Measurements from ENCODE around the gene CASTOR1. TPM values are rescaled to one million over a fixed set of nuclear protein-coding genes. Genes with fewer than 3 reads are reported as not detected.

CASTOR1 gene
- total RNA-seq, 1 donor from 2014 or later: 2.4 TPM

- DNase-seq (ENCODE audit: low read depth) (peak; percentile 56), FAIRE-seq (no peak)
- peak; percentile 49 for TF ChIP-seq CTCF (IDR thresholded peaks at IDR 0.05; ENCODE audit: insufficient read depth, low read length, severe bottlenecking)
- H3K36me3 ChIP-seq (ENCODE audit: control insufficient read depth, insufficient read depth, low read length): peaks cover 2% of the 10 kb centered on the region
- H3K27me3 ChIP-seq (ENCODE audit: control insufficient read depth, insufficient read depth, low read length): no peaks in the 10 kb centered on the region
- no peak overlapping the region for H3K4me3 ChIP-seq (ENCODE audit: low read depth, low read length)
Measured at GRCh38 chr22:30327864-30328345, 38.6 kb upstream of the CASTOR1 start.

GRCh38 chr22:30326706-30327362 lies 37.5 kb upstream of the CASTOR1 start, which contains the start of gene TBC1D10A:
Gene TBC1D10A (minus strand): TSS chr22:30326941. CDS start chr22:30326881, 60 bp downstream.
- TF ChIP-seq CTCF (IDR thresholded peaks at IDR 0.05; ENCODE audit: insufficient read depth, low read length, severe bottlenecking): no peak
- FAIRE-seq (no peak), DNase-seq (ENCODE audit: low read depth) (peak; percentile 83)
- Histone ChIP-seq H3K27me3 (ENCODE audit: control insufficient read depth, insufficient read depth, low read length) (no peaks in the 10 kb centered on the region), H3K36me3 (ENCODE audit: control insufficient read depth, insufficient read depth, low read length) (peaks cover 2% of the 10 kb centered on the region), H3K4me3 (ENCODE audit: low read depth, low read length) (peak within 1 kb of the TSS; percentile 94)

DNA sequence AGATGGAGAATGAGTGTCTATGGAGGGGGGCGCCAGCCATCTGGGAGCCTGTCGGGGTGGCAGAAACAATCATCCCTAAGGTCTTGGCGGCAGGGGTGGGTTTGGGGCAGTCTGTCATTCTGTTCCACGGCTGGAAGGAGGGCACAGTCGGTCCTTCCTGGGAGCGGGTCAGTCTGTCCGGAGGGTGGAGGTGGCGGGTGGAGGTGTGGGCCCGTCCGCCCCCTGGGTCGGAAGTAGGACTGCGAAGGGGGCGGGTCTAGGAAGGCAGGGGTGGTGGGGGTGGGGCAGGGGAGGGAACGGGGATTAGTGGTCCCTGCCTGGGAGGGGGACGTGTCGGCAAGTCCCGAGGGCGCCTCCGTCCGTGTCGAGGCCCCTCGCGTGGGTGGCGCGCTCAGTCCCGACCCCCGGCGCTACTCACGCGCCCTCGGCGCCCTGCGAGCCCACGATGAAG lies 37.0 kb upstream of the CASTOR1 start:
- FAIRE-seq (no peak), DNase-seq (ENCODE audit: low read depth) (no peak)
- TF ChIP-seq CTCF (IDR thresholded peaks at IDR 0.05; ENCODE audit: insufficient read depth, low read length, severe bottlenecking): no peak

DNA sequence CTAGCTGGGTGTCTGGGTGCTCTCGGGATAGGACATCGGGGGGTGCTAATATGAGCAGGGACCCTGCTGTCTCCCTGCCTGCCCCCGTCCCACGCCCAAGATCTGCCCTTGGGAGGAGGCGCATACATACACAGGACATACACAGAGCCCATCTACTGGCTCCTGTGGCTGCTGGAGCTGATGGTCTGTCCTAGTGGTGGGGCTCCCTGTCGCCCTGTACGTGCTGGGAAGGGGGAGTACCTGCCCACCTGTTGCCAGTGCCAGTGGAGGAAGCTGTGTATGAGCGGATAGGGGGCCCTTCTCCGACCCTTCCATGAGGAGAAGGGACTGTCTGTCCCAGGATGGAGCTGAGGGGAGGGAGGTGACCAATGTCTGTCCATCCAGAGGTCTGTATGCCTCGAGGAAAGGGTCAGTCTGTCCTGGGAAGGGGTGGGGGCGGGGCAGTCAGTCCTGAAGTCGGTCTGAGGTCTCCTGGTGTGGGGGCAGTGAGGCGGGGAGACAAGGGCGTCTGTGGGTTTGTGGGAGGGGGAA lies 36.5 kb upstream of the CASTOR1 start:
- Histone ChIP-seq H3K36me3 (ENCODE audit: control insufficient read depth, insufficient read depth, low read length) (peaks cover 1% of the 10 kb centered on the region), H3K27me3 (ENCODE audit: control insufficient read depth, insufficient read depth, low read length) (no peaks in the 10 kb centered on the region), H3K4me3 (ENCODE audit: low read depth, low read length) (peak overlapping the region; percentile 94)
- FAIRE-seq (no peak), DNase-seq (ENCODE audit: low read depth) (no peak)
- no peak for TF ChIP-seq CTCF (IDR thresholded peaks at IDR 0.05; ENCODE audit: insufficient read depth, low read length, severe bottlenecking)

More for the DNA sequence above, 37.0 kb upstream of the CASTOR1 start:
- Histone ChIP-seq H3K27me3 (ENCODE audit: control insufficient read depth, insufficient read depth, low read length) (no peaks in the 10 kb centered on the region), H3K4me3 (ENCODE audit: low read depth, low read length) (peak overlapping the region; percentile 94), H3K36me3 (ENCODE audit: control insufficient read depth, insufficient read depth, low read length) (peaks cover 2% of the 10 kb centered on the region)

- no peak for TF ChIP-seq CTCF (IDR thresholded peaks at IDR 0.05; ENCODE audit: insufficient read depth, low read length, severe bottlenecking)
- Histone ChIP-seq H3K4me3 (ENCODE audit: low read depth, low read length) (peak overlapping the region; percentile 94), H3K27me3 (ENCODE audit: control insufficient read depth, insufficient read depth, low read length) (no peaks in the 10 kb centered on the region), H3K36me3 (ENCODE audit: control insufficient read depth, insufficient read depth, low read length) (peaks cover 2% of the 10 kb centered on the region)
- FAIRE-seq (no peak), DNase-seq (ENCODE audit: low read depth) (peak; percentile 90)
Measured at GRCh38 chr22:30325065-30325720, 35.9 kb upstream of the CASTOR1 start.

Data from bronchial epithelial cell (primary cell).